Psoas muscle (tissue), 8 donors: Measurements from ENCODE around the gene KSR1. TPM values are rescaled to one million over a fixed set of nuclear protein-coding genes. Genes with fewer than 3 reads are reported as not detected.

Source experiments
- ATAC-seq, 4 donors: fragments of 200-7000 bp; cut with Tn5 transposase; one replicate each; pipeline ENCODE4 v1.9.1; 2020; ENCODE audit warnings: moderate library complexity in 3 of 4, mild to moderate bottlenecking in 2 of 4
- DNase-seq, 2 donors: peaks; one replicate each; pipeline ENCODE4 v3.0.0-alpha.2; 2020
- H3K27ac ChIP-seq: fragments of 200-600 bp; one replicate; pipeline ENCODE4 v1.8.0; 2022
- H3K27me3 ChIP-seq, 3 donors: fragments of 200-600 bp in 1 of 3; one replicate each; pipeline versions ENCODE4 v1.6.1 to v1.8.0; 2013 to 2022; ENCODE audit warnings: low read length in 2 of 3, mild to moderate bottlenecking in 2 of 3, moderate library complexity in 1 of 3; ENCODE audit not compliant: insufficient read depth in 3 of 3
- H3K36me3 ChIP-seq, 2 donors: fragments of 200-600 bp in 1 of 2; one replicate each; pipeline versions ENCODE4 v1.6.1 to v1.8.0; 2013 to 2022; ENCODE audit warnings: low read depth in 1 of 2, mild to moderate bottlenecking in 1 of 2, moderate library complexity in 1 of 2; ENCODE audit not compliant: insufficient read depth in 1 of 2
- H3K4me1 ChIP-seq: fragments of 200-600 bp; one replicate; pipeline ENCODE4 v1.8.0; 2022
- H3K4me3 ChIP-seq: fragments of 200-600 bp; one replicate; pipeline ENCODE4 v1.8.0; 2022; ENCODE audit warnings: mild to moderate bottlenecking
- H3K9me3 ChIP-seq: fragments of 200-600 bp; one replicate; pipeline ENCODE4 v1.8.0; 2022
- CTCF ChIP-seq: fragments of 200-600 bp; IDR thresholded peaks from one replicate; pipeline ENCODE4 v1.8.0; 2022; ENCODE audit warnings: antibody characterized with exemption
- WGBS, 3 donors: extraction: QIAGEN DNeasy Blood & Tissue Kit; methylation state at CpG; one replicate each; pipeline versions ENCODE4 v1.1.6 to v1.1.7; 2013; 5-methylcytosine and 5-hydroxymethylcytosine counted together
- intact Hi-C, 2 donors: fragments of 100-400 bp; cut with DNase I; formaldehyde crosslinking; loops; one replicate each; pipeline versions ENCODE4 v1.11.0 to v1.14.2; 2022
- polyA plus RNA-seq, 3 donors: library from polyadenylated mRNA; stranded (reverse); fragments of 200-250 nt; gene quantifications; one replicate each; pipeline ENCODE4 v1.2.3, GENCODE V29; 2013
- total RNA-seq, 4 donors: library from RNA; stranded (reverse); fragmentation: NEBNext Ultra II Directional in 2 of 4; extraction: Animal tissue kit (Norgen Biotek cat#: 25700) in 2 of 4; gene quantifications; one replicate each; pipeline versions ENCODE4 v1.2.1 to v1.2.4, GENCODE V29; 2021 to 2023
- donor health status: healthy with polysubstance abuse.
- donor health status: DM: no; HTN: no; CAD: no; lungs with moderate emphysema.
- donor health status: Bipolar disorder and iron deficiency.
- donor health status: healthy.
- donor health status: DM: yes; HTN: yes; CAD: no.
- donor health status: DM: no; HTN: no; CAD: no.
- donor health status: DM: no; HTN: no; CAD: no.
- donor health status: DM: yes; HTN: yes; CAD: no.

KSR1 gene
- total and polyA plus RNA-seq, 7 donors: 7.8 to 93.0 (median 46.5) TPM

DNA sequence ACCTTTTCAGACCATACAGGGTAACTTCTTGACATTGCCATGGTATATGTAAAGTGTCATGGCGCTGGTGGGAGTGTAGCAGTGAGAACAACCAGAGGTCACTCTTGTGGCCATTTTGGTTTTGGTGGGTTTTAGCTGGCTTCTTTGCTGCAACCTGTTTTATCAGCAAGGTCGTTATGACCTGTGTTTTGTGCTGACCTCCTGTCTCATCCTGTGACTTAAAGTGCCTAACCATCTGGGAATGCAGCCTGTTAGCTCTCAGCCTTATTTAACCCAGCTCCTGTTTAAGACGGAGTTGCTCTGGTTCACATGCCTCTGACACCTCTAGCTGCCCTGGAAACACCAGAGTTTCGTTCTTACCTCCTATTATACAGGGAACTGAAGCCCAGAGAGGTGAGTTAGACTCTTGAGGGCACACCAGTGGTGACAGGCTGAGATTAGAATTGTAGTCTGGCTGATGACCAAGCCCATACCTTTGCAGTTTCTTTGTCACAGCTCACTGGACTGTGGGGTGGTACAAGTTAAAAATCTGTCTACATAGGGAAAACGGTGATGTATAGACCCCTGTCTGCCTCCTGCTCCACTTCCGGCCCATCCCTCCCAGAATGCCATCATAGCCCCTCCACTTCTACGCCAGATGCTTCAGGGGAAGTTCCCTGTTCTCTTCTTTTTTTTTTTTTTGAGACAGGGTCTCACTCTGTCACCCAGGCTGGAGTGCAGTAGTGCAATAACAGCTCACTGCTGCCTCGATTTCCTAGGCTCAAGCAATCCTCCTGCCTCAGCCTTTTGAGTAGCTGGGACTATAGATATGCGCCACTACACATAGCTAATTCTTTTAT is 21.0 kb downstream of the KSR1 start:
- ATAC-seq (no peak), DNase-seq (no peak)
- H3K27ac ChIP-seq: no peak overlapping the region
- H3K36me3 ChIP-seq: no peaks in the 10 kb centered on the region
- intact Hi-C loops: no loop called here
- no peak for TF ChIP-seq CTCF
- no peaks in the 10 kb centered on the region for H3K27me3 ChIP-seq
- WGBS, 3 donors: 82 to 91% (median 86%) methylated on average over 9 of the region's 9 CpGs
- H3K4me3 ChIP-seq: no peak overlapping the region
- H3K9me3 ChIP-seq: no peaks in the 10 kb centered on the region
- no peaks in the 10 kb centered on the region for H3K4me1 ChIP-seq

GRCh38 chr17:27477971-27478684 is 21.9 kb downstream of the KSR1 start:
- intact Hi-C loops: no loop called here
- H3K36me3 ChIP-seq: no peaks in the 10 kb centered on the region
- no peak overlapping the region for H3K27ac ChIP-seq
- H3K9me3 ChIP-seq: no peaks in the 10 kb centered on the region
- no peak for TF ChIP-seq CTCF
- H3K27me3 ChIP-seq: no peaks in the 10 kb centered on the region
- no peak for DNase-seq
- WGBS, 3 donors: 91 to 93% (median 92%) methylated on average over 9 of the region's 9 CpGs
- H3K4me1 ChIP-seq: no peaks in the 10 kb centered on the region
- no peak overlapping the region for H3K4me3 ChIP-seq
- no peak for ATAC-seq

DNA sequence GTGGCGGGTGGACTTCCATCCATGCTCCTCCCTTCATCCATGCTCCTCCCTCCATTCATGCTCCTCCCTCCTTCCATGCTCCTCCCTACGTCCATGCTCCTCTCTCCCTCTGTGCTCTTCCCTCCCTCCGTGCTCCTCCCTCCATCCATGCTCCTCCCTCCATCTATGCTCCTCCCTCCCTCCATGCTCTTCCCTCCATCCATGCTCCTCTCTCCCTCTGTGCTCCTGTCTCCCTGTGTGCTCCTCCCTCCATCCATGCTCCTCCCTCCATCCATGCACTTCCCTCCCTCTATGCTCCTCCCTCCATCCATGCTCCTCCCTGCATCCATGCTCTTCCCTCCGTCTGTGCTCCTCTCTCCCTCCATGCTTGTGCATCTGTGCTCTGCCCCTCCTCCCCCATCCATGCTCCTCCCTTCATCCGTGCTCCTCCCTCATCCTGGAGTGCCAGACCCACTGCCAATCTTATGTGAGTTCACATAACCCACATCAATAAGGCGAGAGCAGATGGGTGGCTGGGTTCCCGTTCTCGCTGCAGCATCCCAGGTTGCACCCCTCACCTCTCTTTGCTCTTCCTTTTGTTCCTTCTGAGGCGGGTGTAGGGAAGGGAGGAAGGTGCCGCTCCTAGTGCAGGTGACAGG is 22.8 kb downstream of the KSR1 start:
- no peak for TF ChIP-seq CTCF
- no peaks in the 10 kb centered on the region for H3K27me3 ChIP-seq
- no peaks in the 10 kb centered on the region for H3K4me1 ChIP-seq
- intact Hi-C loops: no loop called here
- no peaks in the 10 kb centered on the region for H3K9me3 ChIP-seq
- H3K27ac ChIP-seq: no peak overlapping the region
- WGBS, 3 donors: 92% methylated on average over 10 of the region's 10 CpGs
- ATAC-seq (no peak), DNase-seq (no peak)
- H3K36me3 ChIP-seq: no peaks in the 10 kb centered on the region
- no peak overlapping the region for H3K4me3 ChIP-seq

DNA sequence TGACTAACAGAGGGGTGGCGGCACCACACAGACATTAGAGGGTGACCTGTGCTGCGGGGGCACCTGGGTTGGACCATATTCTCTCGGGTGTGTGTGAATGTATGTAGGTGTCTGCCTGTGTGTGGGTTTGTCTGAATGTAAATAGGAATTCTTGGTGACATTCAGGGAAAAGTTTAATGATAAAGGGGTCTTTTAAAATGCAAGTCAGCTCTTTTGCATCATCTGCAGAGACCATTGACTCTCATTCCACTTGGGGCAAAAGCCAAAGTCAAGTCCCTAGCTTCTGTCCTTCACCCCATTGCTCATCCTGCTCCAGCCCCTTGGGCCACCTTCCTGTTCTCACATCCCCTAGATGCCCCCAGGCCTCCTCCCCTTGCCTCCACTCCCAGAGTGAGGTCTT is 23.6 kb downstream of the KSR1 start:
- Histone ChIP-seq H3K4me3 (no peak overlapping the region), H3K27ac (no peak overlapping the region), H3K36me3 (no peaks in the 10 kb centered on the region), H3K9me3 (no peaks in the 10 kb centered on the region), H3K4me1 (no peaks in the 10 kb centered on the region), H3K27me3 (no peaks in the 10 kb centered on the region)
- no peak for ATAC-seq
- WGBS, 3 donors: 95 to 96% (median 95%) methylated on average over 3 of the region's 3 CpGs
- TF ChIP-seq CTCF: no peak
- no peak for DNase-seq
- intact Hi-C loops: no loop called here
